Erythroblast (primary cell): Measurements from ENCODE around the gene CCR7.
"Not testable (repeated sequence)": the region's sequence is repeated elsewhere in the genome, so short reads cannot be mapped to it uniquely, and the experiment has no call there.

Experiments
- GATA1 ChIP-seq: IDR thresholded peaks from 2 replicates; pipeline ENCODE4 v1.6.1; 2011; ENCODE audit warnings: low read depth, mild to moderate bottlenecking, control low read depth, low read length, moderate library complexity
- POLR2A ChIP-seq: IDR thresholded peaks from 2 replicates; pipeline ENCODE4 v1.6.1; 2011; ENCODE audit warnings: mild to moderate bottlenecking, low read length

DNA sequence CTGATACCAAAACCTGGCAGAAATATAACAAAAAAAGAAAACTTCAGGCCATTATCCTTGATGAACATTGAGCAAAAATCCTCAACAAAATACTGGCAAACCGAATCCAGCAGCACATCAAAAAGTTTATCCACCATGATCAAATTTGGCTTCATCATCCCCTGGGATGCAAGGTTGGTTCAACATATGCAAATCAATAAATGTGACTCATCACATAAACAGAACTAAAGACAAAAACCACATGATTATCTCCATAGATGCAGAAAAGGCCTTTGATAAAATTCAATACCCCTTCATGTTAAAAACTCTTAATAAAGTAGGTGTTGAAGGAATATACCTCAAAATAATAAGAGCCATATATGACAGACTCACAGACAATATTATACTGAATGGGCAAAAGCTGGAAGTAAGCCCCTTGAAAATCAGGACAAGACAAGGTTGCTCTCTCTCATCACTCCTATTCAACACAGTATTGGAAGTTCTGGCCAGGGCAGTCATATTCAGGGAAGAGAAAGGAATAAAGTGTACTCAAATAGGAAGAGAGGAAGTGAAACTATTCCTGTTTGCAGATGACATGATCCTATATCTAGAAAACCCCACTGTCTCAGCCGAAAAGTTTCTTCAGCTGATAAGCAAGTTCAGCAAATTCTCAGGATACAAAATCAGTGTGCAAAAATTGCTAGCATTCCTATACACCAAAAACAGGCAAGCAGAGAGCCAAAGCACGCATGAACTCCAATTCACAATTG, 7.1 kb upstream of the CCR7 start:
- TF ChIP-seq POLR2A, GATA1: not testable (repeated sequence)
